Measurements from ENCODE around the gene RPS19BP1. TPM values are rescaled to one million over a fixed set of nuclear protein-coding genes. Genes with fewer than 3 reads are reported as not detected.
"Not testable (repeated sequence)": the region's sequence is repeated elsewhere in the genome, so short reads cannot be mapped to it uniquely, and the experiment has no call there.

The RPS19BP1 gene
- total RNA-seq, 1 experiment from 2014 or later, result 97.2 TPM

- peak overlapping the region; percentile 38 for H3K27ac ChIP-seq (ENCODE audit: low read depth, low read length, poor library complexity, severe bottlenecking)
- CTCF ChIA-PET, result no interaction called here
- no peaks in the 10 kb centered on the region for H3K27me3 ChIP-seq (replicated peaks; ENCODE audit: insufficient read depth, low read depth, low read length, poor library complexity)
- peaks cover 49% of the 10 kb centered on the region for H3K36me3 ChIP-seq (ENCODE audit: insufficient read depth, low read length, poor library complexity, severe bottlenecking)
- TF ChIP-seq, protein P1, sequence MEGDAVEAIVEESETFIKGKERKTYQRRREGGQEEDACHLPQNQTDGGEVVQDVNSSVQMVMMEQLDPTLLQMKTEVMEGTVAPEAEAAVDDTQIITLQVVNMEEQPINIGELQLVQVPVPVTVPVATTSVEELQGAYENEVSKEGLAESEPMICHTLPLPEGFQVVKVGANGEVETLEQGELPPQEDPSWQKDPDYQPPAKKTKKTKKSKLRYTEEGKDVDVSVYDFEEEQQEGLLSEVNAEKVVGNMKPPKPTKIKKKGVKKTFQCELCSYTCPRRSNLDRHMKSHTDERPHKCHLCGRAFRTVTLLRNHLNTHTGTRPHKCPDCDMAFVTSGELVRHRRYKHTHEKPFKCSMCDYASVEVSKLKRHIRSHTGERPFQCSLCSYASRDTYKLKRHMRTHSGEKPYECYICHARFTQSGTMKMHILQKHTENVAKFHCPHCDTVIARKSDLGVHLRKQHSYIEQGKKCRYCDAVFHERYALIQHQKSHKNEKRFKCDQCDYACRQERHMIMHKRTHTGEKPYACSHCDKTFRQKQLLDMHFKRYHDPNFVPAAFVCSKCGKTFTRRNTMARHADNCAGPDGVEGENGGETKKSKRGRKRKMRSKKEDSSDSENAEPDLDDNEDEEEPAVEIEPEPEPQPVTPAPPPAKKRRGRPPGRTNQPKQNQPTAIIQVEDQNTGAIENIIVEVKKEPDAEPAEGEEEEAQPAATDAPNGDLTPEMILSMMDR (conservative IDR thresholded peaks at IDR 0.05; ENCODE audit: low read depth, low read length), result no peak
- no peak for TF ChIP-seq EZH2 (IDR thresholded peaks at IDR 0.05; ENCODE audit: borderline replicate concordance, low read depth, low read length, poor library complexity, severe bottlenecking)
- DNase-seq (ENCODE audit: low spot score), result no peak
- no TSS peak for BruUV-seq (replicated peaks)
- POLR2A ChIA-PET (ENCODE audit: low non-redundant PET), result interaction anchor here (0.6 to 1.4 kb wide), 3 partner anchors 21 to 1794 kb away, joined by 3 to 5 read pairs (median 5); partner anchors contain the start of gene MIEF1
- no peaks in the 10 kb centered on the region for H3K9me3 ChIP-seq (ENCODE audit: low read depth, low read length, poor library complexity, severe bottlenecking)
- H3K4me3 ChIP-seq (ENCODE audit: low read depth, low read length, poor library complexity, severe bottlenecking), result peak overlapping the region; percentile 97
- intact Hi-C loops (cut with micrococcal nuclease; ENCODE audit: unreplicated experiment), result loop anchor here (10.0 kb wide), 1 partner anchor 128 kb away; the partner anchor contains the start of gene TAB1
- H3K4me1 ChIP-seq (ENCODE audit: insufficient read depth, low read length, poor library complexity, severe bottlenecking), result peaks cover 24% of the 10 kb centered on the region
These were observed 9.8 kb downstream of the RPS19BP1 start for GRCh38 chr22:39522567-39523300.

DNA sequence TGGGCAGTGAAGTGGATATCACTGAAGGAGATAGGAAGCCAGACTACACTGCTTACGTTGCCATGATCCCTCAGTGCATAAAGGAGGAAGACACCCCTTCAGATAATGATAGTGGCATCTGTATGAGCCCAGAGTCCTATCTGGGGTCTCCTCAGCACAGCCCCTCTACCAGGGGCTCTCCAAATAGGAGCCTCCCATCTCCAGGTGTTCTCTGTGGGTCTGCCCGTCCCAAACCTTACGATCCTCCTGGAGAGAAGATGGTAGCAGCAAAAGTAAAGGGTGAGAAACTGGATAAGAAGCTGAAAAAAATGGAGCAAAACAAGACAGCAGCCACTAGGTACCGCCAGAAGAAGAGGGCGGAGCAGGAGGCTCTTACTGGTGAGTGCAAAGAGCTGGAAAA is 10.5 kb downstream of the RPS19BP1 start:
- POLR2A ChIA-PET (ENCODE audit: low non-redundant PET), result interaction anchor here (1.4 kb wide), 1 partner anchor 20 kb away, joined by 5 read pairs; the partner anchor contains the start of gene MIEF1
- H3K27me3 ChIP-seq (replicated peaks; ENCODE audit: insufficient read depth, low read depth, low read length, poor library complexity); H3K9me3 ChIP-seq (ENCODE audit: low read depth, low read length, poor library complexity, severe bottlenecking); BruUV-seq (replicated peaks); CTCF ChIA-PET; DNase-seq (ENCODE audit: low spot score): not testable (repeated sequence)
- Histone ChIP-seq H3K36me3 (ENCODE audit: insufficient read depth, low read length, poor library complexity, severe bottlenecking) (peaks cover 54% of the 10 kb centered on the region), H3K27ac (ENCODE audit: low read depth, low read length, poor library complexity, severe bottlenecking) (peak overlapping the region; percentile 99), H3K4me3 (ENCODE audit: low read depth, low read length, poor library complexity, severe bottlenecking) (peak overlapping the region; percentile 97), H3K4me1 (ENCODE audit: insufficient read depth, low read length, poor library complexity, severe bottlenecking) (peaks cover 20% of the 10 kb centered on the region)
- intact Hi-C loops (cut with micrococcal nuclease; ENCODE audit: unreplicated experiment), result loop anchor here (10.0 kb wide), 1 partner anchor 127 kb away; the partner anchor contains the start of gene TAB1

DNA sequence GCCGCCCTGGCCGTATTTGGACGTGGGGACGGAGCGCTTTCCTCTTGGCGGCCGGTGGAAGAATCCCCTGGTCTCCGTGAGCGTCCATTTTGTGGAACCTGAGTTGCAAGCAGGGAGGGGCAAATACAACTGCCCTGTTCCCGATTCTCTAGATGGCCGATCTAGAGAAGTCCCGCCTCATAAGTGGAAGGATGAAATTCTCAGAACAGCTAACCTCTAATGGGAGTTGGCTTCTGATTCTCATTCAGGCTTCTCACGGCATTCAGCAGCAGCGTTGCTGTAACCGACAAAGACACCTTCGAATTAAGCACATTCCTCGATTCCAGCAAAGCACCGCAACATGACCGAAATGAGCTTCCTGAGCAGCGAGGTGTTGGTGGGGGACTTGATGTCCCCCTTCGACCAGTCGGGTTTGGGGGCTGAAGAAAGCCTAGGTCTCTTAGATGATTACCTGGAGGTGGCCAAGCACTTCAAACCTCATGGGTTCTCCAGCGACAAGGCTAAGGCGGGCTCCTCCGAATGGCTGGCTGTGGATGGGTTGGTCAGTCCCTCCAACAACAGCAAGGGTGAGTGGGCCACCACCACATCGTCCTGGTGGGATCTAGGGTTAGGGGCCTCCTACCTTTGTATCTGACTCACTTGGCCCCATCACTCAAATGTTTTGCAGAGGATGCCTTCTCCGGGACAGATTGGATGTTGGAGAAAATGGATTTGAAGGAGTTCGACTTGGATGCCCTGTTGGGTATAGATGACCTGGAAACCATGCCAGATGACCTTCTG is 11.3 kb downstream of the RPS19BP1 start:
- DNase-seq (ENCODE audit: low spot score); H3K9me3 ChIP-seq (ENCODE audit: low read depth, low read length, poor library complexity, severe bottlenecking); POLR2A ChIA-PET (ENCODE audit: low non-redundant PET); CTCF ChIA-PET; H3K27me3 ChIP-seq (replicated peaks; ENCODE audit: insufficient read depth, low read depth, low read length, poor library complexity); BruUV-seq (replicated peaks): not testable (repeated sequence)
- peak overlapping the region; percentile 99 for H3K27ac ChIP-seq (ENCODE audit: low read depth, low read length, poor library complexity, severe bottlenecking)
- peaks cover 62% of the 10 kb centered on the region for H3K36me3 ChIP-seq (ENCODE audit: insufficient read depth, low read length, poor library complexity, severe bottlenecking)
- intact Hi-C loops (cut with micrococcal nuclease; ENCODE audit: unreplicated experiment), result loop anchor here (10.0 kb wide), 1 partner anchor 126 kb away; the partner anchor contains the start of gene TAB1
- peaks cover 20% of the 10 kb centered on the region for H3K4me1 ChIP-seq (ENCODE audit: insufficient read depth, low read length, poor library complexity, severe bottlenecking)
- peak overlapping the region; percentile 97 for H3K4me3 ChIP-seq (ENCODE audit: low read depth, low read length, poor library complexity, severe bottlenecking)
